ENCODE data around the gene PNPLA1. TPM values are rescaled to one million over a fixed set of nuclear protein-coding genes. Genes with fewer than 3 reads are reported as not detected.

Gene PNPLA1
- total RNA-seq, 1 donor = under 0.01 TPM

GRCh38 chr6:36273802-36274514, 4.1 kb downstream of the PNPLA1 start:
- no peak for TF ChIP-seq CTCF (IDR thresholded peaks at IDR 0.05; ENCODE audit: extremely low read depth, low read depth, low read length)
- peaks cover 71% of the 10 kb centered on the region for H3K27me3 ChIP-seq (ENCODE audit: insufficient read depth, low read length)
- no peak overlapping the region for H3K27ac ChIP-seq (ENCODE audit: low read depth, low read length)
- no peaks in the 10 kb centered on the region for H3K9me3 ChIP-seq (ENCODE audit: low read depth, low read length)
- no peak for DNase-seq (ENCODE audit: insufficient read length, low spot score, missing footprints)
- no peaks in the 10 kb centered on the region for H3K36me3 ChIP-seq (ENCODE audit: insufficient read depth, low read length)
- no peak overlapping the region for H2AFZ ChIP-seq (ENCODE audit: low read length)
- H3K4me1 ChIP-seq (ENCODE audit: insufficient read depth, low read length) = no peaks in the 10 kb centered on the region
- H3K79me2 ChIP-seq (ENCODE audit: insufficient read depth, low read length) = no peaks in the 10 kb centered on the region
- H4K20me1 ChIP-seq (ENCODE audit: insufficient read depth, low read length) = no peaks in the 10 kb centered on the region
- no peak overlapping the region for H3K4me2 ChIP-seq (ENCODE audit: insufficient read depth, low read length)
- H3K4me3 ChIP-seq (ENCODE audit: insufficient read depth, low read length) = no peak overlapping the region

GRCh38 chr6:36276581-36277536, 7.0 kb downstream of the PNPLA1 start:
- Histone ChIP-seq H4K20me1 (ENCODE audit: insufficient read depth, low read length) (no peaks in the 10 kb centered on the region), H3K4me3 (ENCODE audit: insufficient read depth, low read length) (no peak overlapping the region), H3K9me3 (ENCODE audit: low read depth, low read length) (no peaks in the 10 kb centered on the region), H2AFZ (ENCODE audit: low read length) (no peak overlapping the region), H3K27me3 (ENCODE audit: insufficient read depth, low read length) (peaks cover 62% of the 10 kb centered on the region), H3K4me2 (ENCODE audit: insufficient read depth, low read length) (no peak overlapping the region), H3K4me1 (ENCODE audit: insufficient read depth, low read length) (no peaks in the 10 kb centered on the region), H3K27ac (ENCODE audit: low read depth, low read length) (no peak overlapping the region), H3K79me2 (ENCODE audit: insufficient read depth, low read length) (no peaks in the 10 kb centered on the region), H3K36me3 (ENCODE audit: insufficient read depth, low read length) (no peaks in the 10 kb centered on the region)
- no peak for DNase-seq (ENCODE audit: insufficient read length, low spot score, missing footprints)
- TF ChIP-seq CTCF (IDR thresholded peaks at IDR 0.05; ENCODE audit: extremely low read depth, low read depth, low read length) = no peak

GRCh38 chr6:36277946-36278470, 8.1 kb downstream of the PNPLA1 start:
- DNase-seq (ENCODE audit: insufficient read length, low spot score, missing footprints) = no peak
- TF ChIP-seq CTCF (IDR thresholded peaks at IDR 0.05; ENCODE audit: extremely low read depth, low read depth, low read length) = no peak

GRCh38 chr6:36280467-36280866, 10.6 kb downstream of the PNPLA1 start:
- Histone ChIP-seq H3K27me3 (ENCODE audit: insufficient read depth, low read length) (peaks cover 64% of the 10 kb centered on the region), H3K4me2 (ENCODE audit: insufficient read depth, low read length) (no peak overlapping the region), H2AFZ (ENCODE audit: low read length) (no peak overlapping the region), H3K79me2 (ENCODE audit: insufficient read depth, low read length) (no peaks in the 10 kb centered on the region), H3K4me1 (ENCODE audit: insufficient read depth, low read length) (no peaks in the 10 kb centered on the region), H3K4me3 (ENCODE audit: insufficient read depth, low read length) (no peak overlapping the region), H3K27ac (ENCODE audit: low read depth, low read length) (no peak overlapping the region), H3K9me3 (ENCODE audit: low read depth, low read length) (no peaks in the 10 kb centered on the region), H3K36me3 (ENCODE audit: insufficient read depth, low read length) (no peaks in the 10 kb centered on the region), H4K20me1 (ENCODE audit: insufficient read depth, low read length) (no peaks in the 10 kb centered on the region)
- TF ChIP-seq CTCF (IDR thresholded peaks at IDR 0.05; ENCODE audit: extremely low read depth, low read depth, low read length) = no peak
- no peak for DNase-seq (ENCODE audit: insufficient read length, low spot score, missing footprints)

More at GRCh38 chr6:36277946-36278470, 8.1 kb downstream of the PNPLA1 start:
- Histone ChIP-seq H4K20me1 (ENCODE audit: insufficient read depth, low read length) (no peaks in the 10 kb centered on the region), H3K4me2 (ENCODE audit: insufficient read depth, low read length) (no peak overlapping the region), H3K79me2 (ENCODE audit: insufficient read depth, low read length) (no peaks in the 10 kb centered on the region), H3K4me1 (ENCODE audit: insufficient read depth, low read length) (no peaks in the 10 kb centered on the region), H3K4me3 (ENCODE audit: insufficient read depth, low read length) (no peak overlapping the region), H2AFZ (ENCODE audit: low read length) (no peak overlapping the region), H3K36me3 (ENCODE audit: insufficient read depth, low read length) (no peaks in the 10 kb centered on the region), H3K9me3 (ENCODE audit: low read depth, low read length) (no peaks in the 10 kb centered on the region), H3K27ac (ENCODE audit: low read depth, low read length) (no peak overlapping the region), H3K27me3 (ENCODE audit: insufficient read depth, low read length) (peaks cover 64% of the 10 kb centered on the region)
